ENCODE data around the gene HIRA. TPM values are rescaled to one million over a fixed set of nuclear protein-coding genes. Genes with fewer than 3 reads are reported as not detected.

Gene HIRA
- total and polyA plus RNA-seq, 9 of the 15 experiments (the other 6 are each of a cell fraction or from before 2014, with no cell fraction given), result 0.96 to 132 (median 58.4) TPM

DNA sequence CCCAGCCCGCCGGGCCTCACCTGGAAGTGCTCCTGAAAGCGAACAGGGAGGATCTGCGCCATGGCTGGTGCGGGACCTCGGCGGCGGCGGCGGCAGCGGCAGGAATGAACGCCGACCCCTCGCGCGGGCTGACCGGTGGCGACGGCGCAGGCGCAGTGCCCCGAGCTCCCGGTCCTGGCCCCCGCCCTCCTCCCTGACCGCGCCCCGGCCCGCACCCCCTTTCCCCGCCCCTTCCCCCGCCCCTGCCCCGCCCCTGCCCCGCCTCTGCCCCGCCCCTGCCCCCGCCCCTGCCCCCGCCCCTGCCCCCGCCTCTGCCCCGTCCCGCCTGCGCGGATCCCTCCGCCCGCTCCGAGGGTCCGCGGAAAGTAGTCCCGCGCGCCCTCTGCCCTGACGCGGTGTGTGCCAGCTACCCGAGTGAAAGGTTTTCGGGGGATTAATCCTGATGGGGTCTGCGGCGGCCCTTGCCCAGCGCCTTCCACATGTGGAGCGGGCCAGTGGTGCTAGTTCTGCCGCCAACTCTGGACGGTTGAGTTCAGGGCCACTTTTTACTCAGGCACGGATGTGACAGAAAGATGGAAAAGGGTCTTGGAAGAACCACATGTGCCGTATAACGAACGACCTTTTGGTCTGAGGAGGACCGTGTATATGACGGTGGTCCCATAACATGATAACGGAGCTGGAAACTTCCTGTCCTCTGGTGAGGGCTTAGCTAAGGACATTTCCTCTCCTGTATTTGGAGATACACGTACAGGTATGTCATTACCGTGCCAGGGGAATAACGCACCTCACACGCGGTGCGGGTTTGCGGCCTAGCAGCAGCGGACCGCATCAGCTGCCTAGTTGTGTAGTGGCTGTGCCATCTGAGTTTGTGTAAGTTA is 139.7 kb downstream of the HIRA start, which contains the start of gene CLTCL1 (continued):
- TF ChIP-seq, protein P1, sequence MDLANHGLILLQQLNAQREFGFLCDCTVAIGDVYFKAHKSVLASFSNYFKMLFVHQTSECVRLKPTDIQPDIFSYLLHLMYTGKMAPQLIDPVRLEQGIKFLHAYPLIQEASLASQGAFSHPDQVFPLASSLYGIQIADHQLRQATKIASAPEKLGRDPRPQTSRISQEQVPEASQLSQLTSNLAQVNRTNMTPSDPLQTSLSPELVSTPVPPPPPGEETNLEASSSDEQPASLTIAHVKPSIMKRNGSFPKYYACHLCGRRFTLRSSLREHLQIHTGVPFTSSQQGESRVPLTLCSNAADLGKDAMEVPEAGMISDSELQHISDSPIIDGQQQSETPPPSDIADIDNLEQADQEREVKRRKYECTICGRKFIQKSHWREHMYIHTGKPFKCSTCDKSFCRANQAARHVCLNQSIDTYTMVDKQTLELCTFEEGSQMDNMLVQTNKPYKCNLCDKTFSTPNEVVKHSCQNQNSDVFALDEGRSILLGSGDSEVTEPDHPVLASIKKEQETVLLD (IDR thresholded peaks at IDR 0.05), result peak; percentile 93
- TF ChIP-seq NR1H2 (CRISPR knock-in tag; IDR thresholded peaks at IDR 0.05), result no peak
- TF ChIP-seq, protein P2, sequence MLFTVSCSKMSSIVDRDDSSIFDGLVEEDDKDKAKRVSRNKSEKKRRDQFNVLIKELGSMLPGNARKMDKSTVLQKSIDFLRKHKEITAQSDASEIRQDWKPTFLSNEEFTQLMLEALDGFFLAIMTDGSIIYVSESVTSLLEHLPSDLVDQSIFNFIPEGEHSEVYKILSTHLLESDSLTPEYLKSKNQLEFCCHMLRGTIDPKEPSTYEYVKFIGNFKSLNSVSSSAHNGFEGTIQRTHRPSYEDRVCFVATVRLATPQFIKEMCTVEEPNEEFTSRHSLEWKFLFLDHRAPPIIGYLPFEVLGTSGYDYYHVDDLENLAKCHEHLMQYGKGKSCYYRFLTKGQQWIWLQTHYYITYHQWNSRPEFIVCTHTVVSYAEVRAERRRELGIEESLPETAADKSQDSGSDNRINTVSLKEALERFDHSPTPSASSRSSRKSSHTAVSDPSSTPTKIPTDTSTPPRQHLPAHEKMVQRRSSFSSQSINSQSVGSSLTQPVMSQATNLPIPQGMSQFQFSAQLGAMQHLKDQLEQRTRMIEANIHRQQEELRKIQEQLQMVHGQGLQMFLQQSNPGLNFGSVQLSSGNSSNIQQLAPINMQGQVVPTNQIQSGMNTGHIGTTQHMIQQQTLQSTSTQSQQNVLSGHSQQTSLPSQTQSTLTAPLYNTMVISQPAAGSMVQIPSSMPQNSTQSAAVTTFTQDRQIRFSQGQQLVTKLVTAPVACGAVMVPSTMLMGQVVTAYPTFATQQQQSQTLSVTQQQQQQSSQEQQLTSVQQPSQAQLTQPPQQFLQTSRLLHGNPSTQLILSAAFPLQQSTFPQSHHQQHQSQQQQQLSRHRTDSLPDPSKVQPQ (CRISPR knock-in tag; IDR thresholded peaks at IDR 0.05; ENCODE audit: borderline replicate concordance), result no peak
- peak; percentile 75; the same call in 1 of the 2 replicates for TF ChIP-seq NFATC3 (IDR thresholded peaks at IDR 0.05)
- no peak for TF ChIP-seq PHTF2 (CRISPR knock-in tag; IDR thresholded peaks at IDR 0.05)
- TF ChIP-seq POLR2B (IDR thresholded peaks at IDR 0.05; ENCODE audit: low read depth, partially characterized antibody), result peak; percentile 81
- TF ChIP-seq TFAM (CRISPR knock-in tag; conservative IDR thresholded peaks at IDR 0.05), result no peak
- TF ChIP-seq, protein P3, sequence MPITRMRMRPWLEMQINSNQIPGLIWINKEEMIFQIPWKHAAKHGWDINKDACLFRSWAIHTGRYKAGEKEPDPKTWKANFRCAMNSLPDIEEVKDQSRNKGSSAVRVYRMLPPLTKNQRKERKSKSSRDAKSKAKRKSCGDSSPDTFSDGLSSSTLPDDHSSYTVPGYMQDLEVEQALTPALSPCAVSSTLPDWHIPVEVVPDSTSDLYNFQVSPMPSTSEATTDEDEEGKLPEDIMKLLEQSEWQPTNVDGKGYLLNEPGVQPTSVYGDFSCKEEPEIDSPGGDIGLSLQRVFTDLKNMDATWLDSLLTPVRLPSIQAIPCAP (CRISPR knock-in tag; IDR thresholded peaks at IDR 0.05; ENCODE audit: borderline replicate concordance), result no peak
- no peak; the same call in none of the 2 replicates for TF ChIP-seq JUND (IDR thresholded peaks at IDR 0.05; ENCODE audit: borderline replicate concordance, low read depth, low read length)
- TF ChIP-seq JUND (tag; IDR thresholded peaks at IDR 0.05; ENCODE audit: borderline replicate concordance, low read depth, low read length), result no peak; the same call in 2 of the 3 replicates
- TF ChIP-seq E2F3 (CRISPR knock-in tag; IDR thresholded peaks at IDR 0.05), result peak; percentile 85
- TF ChIP-seq SP1 (CRISPR knock-in tag; IDR thresholded peaks at IDR 0.05), result peak; percentile 99
- TF ChIP-seq MBD2 (IDR thresholded peaks at IDR 0.05; ENCODE audit: borderline replicate concordance, low read depth), result peak; percentile 50; the same call in 1 of the 2 replicates
- no peak for TF ChIP-seq ZNF140 (CRISPR knock-in tag; IDR thresholded peaks at IDR 0.05)
- TF ChIP-seq, protein P4, sequence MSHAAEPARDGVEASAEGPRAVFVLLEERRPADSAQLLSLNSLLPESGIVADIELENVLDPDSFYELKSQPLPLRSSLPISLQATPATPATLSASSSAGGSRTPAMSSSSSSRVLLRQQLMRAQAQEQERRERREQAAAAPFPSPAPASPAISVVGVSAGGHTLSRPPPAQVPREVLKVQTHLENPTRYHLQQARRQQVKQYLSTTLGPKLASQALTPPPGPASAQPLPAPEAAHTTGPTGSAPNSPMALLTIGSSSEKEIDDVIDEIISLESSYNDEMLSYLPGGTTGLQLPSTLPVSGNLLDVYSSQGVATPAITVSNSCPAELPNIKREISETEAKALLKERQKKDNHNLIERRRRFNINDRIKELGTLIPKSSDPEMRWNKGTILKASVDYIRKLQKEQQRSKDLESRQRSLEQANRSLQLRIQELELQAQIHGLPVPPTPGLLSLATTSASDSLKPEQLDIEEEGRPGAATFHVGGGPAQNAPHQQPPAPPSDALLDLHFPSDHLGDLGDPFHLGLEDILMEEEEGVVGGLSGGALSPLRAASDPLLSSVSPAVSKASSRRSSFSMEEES (CRISPR knock-in tag; IDR thresholded peaks at IDR 0.05), result no peak; the same call in 1 of the 2 replicates
- 0 out of 2 replicates have a peak, but pooled peaks have one; percentile 21 for TF ChIP-seq HEY1 (CRISPR knock-in tag; IDR thresholded peaks at IDR 0.05; ENCODE audit: borderline replicate concordance)
- no peak for TF ChIP-seq KAT2B (IDR thresholded peaks at IDR 0.05; ENCODE audit: low read depth, low read length)
- no peak for TF ChIP-seq SMAD1 (IDR thresholded peaks at IDR 0.05; ENCODE audit: low read depth, low read length, partially characterized antibody)
- TF ChIP-seq FIP1L1 (IDR thresholded peaks at IDR 0.05; ENCODE audit: low read depth, low read length, poor library complexity, severe bottlenecking), result peak; percentile 78
- TF ChIP-seq ZNF436 (CRISPR knock-in tag; IDR thresholded peaks at IDR 0.05), result no peak
- no peak; the same call in 1 of the 2 replicates for TF ChIP-seq ZNF583 (CRISPR knock-in tag; IDR thresholded peaks at IDR 0.05)
- TF ChIP-seq CEBPB (tag; IDR thresholded peaks at IDR 0.05), result no peak
